Testis (tissue), 2 donors: Measurements from ENCODE around the gene NRIP1.

Experiments used
- CTCF ChIP-seq, 3 experiments: fragments of 450-650 bp in 2 of 3; fragments of 200-600 bp in 1 of 3; sonication (generic) in 1 of 3; IDR thresholded peaks; one replicate each; pipeline ENCODE4 v1.5.1; 2016 to 2019; ENCODE audit warnings: antibody characterized with exemption in 3 of 3, mild to moderate bottlenecking in 2 of 3, moderate library complexity in 1 of 3
- POLR2A ChIP-seq: fragments of 450-650 bp; IDR thresholded peaks from one replicate; pipeline ENCODE4 v1.6.1; 2017; ENCODE audit warnings: antibody characterized with exemption, mild to moderate bottlenecking, moderate library complexity

- TF ChIP-seq CTCF (IDR thresholded peaks at IDR 0.05) (no peak), POLR2A (no peak)
Observed at GRCh38 chr21:14916676-14917141, 148.1 kb downstream of the NRIP1 start.
